Stimulated activated naive CD8-positive, alpha-beta T cell treated with anti-CD3 and anti-CD28 coated beads, Interleukin-15, Interleukin-2, amounts not matched to agents 100 ng/mL and 50 ng/mL, for 24 hours (primary cell): ENCODE results near the gene ANKDD1B.

Source experiments
- H3K27ac Mint-ChIP-seq: one replicate; pipeline ENCODE4 v1.8.0; 2021; ENCODE audit warnings: mild to moderate bottlenecking, mixed read lengths
- H3K27me3 Mint-ChIP-seq: one replicate; pipeline ENCODE4 v1.8.0; 2021; ENCODE audit warnings: mixed read lengths
- H3K36me3 Mint-ChIP-seq: one replicate; pipeline ENCODE4 v1.8.0; 2021; ENCODE audit warnings: low read depth, mixed read lengths
- H3K4me1 Mint-ChIP-seq: one replicate; pipeline ENCODE4 v1.8.0; 2021; ENCODE audit warnings: low read depth, mixed read lengths
- H3K4me3 Mint-ChIP-seq: one replicate; pipeline ENCODE4 v1.8.0; 2021; ENCODE audit warnings: mild to moderate bottlenecking, mixed read lengths
- H3K9me3 Mint-ChIP-seq: one replicate; pipeline ENCODE4 v1.8.0; 2021; ENCODE audit warnings: mixed read lengths

Gene ANKDD1B

GRCh38 chr5:75663579-75664284 lies 52.5 kb downstream of the ANKDD1B start:
- Mint-ChIP-seq H3K9me3 (no peaks in the 10 kb centered on the region), H3K4me1 (peaks cover 12% of the 10 kb centered on the region), H3K4me3 (no peak overlapping the region), H3K36me3 (no peaks in the 10 kb centered on the region), H3K27me3 (peaks cover 4% of the 10 kb centered on the region), H3K27ac (no peak overlapping the region)

- Mint-ChIP-seq H3K9me3 (no peaks in the 10 kb centered on the region), H3K4me3 (no peak overlapping the region), H3K36me3 (no peaks in the 10 kb centered on the region), H3K27me3 (peaks cover 4% of the 10 kb centered on the region), H3K4me1 (peaks cover 25% of the 10 kb centered on the region), H3K27ac (no peak overlapping the region)
Measured at GRCh38 chr5:75664979-75665378, 53.7 kb downstream of the ANKDD1B start.

- Mint-ChIP-seq H3K4me1 (peaks cover 37% of the 10 kb centered on the region), H3K27me3 (peaks cover 4% of the 10 kb centered on the region), H3K36me3 (peaks cover 10% of the 10 kb centered on the region), H3K4me3 (no peak overlapping the region), H3K27ac (no peak overlapping the region), H3K9me3 (no peaks in the 10 kb centered on the region)
Measured at GRCh38 chr5:75666801-75667200, 55.5 kb downstream of the ANKDD1B start.

- H3K27ac Mint-ChIP-seq, result no peak overlapping the region
- H3K4me3 Mint-ChIP-seq, result no peak overlapping the region
- peaks cover 15% of the 10 kb centered on the region for H3K36me3 Mint-ChIP-seq
- peaks cover 4% of the 10 kb centered on the region for H3K27me3 Mint-ChIP-seq
- peaks cover 37% of the 10 kb centered on the region for H3K4me1 Mint-ChIP-seq
- no peaks in the 10 kb centered on the region for H3K9me3 Mint-ChIP-seq
Measured at GRCh38 chr5:75667586-75667985, 56.3 kb downstream of the ANKDD1B start.

GRCh38 chr5:75668445-75668844 lies 57.2 kb downstream of the ANKDD1B start:
- H3K4me1 Mint-ChIP-seq, result peaks cover 40% of the 10 kb centered on the region
- H3K27ac Mint-ChIP-seq, result peak overlapping the region; percentile 97
- no peaks in the 10 kb centered on the region for H3K9me3 Mint-ChIP-seq
- H3K36me3 Mint-ChIP-seq, result peaks cover 22% of the 10 kb centered on the region
- H3K27me3 Mint-ChIP-seq, result peaks cover 4% of the 10 kb centered on the region
- H3K4me3 Mint-ChIP-seq, result peak overlapping the region; percentile 83

- Mint-ChIP-seq H3K9me3 (no peaks in the 10 kb centered on the region), H3K4me3 (peak overlapping the region; percentile 83), H3K4me1 (peaks cover 40% of the 10 kb centered on the region), H3K36me3 (peaks cover 24% of the 10 kb centered on the region), H3K27me3 (peaks cover 4% of the 10 kb centered on the region), H3K27ac (peak overlapping the region; percentile 97)
Measured at GRCh38 chr5:75668977-75669689, 57.9 kb downstream of the ANKDD1B start.

- H3K27me3 Mint-ChIP-seq, result peaks cover 4% of the 10 kb centered on the region
- H3K9me3 Mint-ChIP-seq, result no peaks in the 10 kb centered on the region
- peak overlapping the region; percentile 97 for H3K27ac Mint-ChIP-seq
- H3K4me3 Mint-ChIP-seq, result no peak overlapping the region
- H3K4me1 Mint-ChIP-seq, result peaks cover 40% of the 10 kb centered on the region
- H3K36me3 Mint-ChIP-seq, result peaks cover 24% of the 10 kb centered on the region
Measured at GRCh38 chr5:75670577-75670976, 59.3 kb downstream of the ANKDD1B start.

- Mint-ChIP-seq H3K27me3 (peaks cover 4% of the 10 kb centered on the region), H3K27ac (peak overlapping the region; percentile 34), H3K36me3 (peaks cover 28% of the 10 kb centered on the region), H3K4me1 (peaks cover 40% of the 10 kb centered on the region), H3K4me3 (no peak overlapping the region), H3K9me3 (no peaks in the 10 kb centered on the region)
Measured at GRCh38 chr5:75671506-75671905, 60.3 kb downstream of the ANKDD1B start.

- Mint-ChIP-seq H3K36me3 (peaks cover 32% of the 10 kb centered on the region), H3K27me3 (no peaks in the 10 kb centered on the region), H3K4me3 (no peak overlapping the region), H3K27ac (no peak overlapping the region), H3K9me3 (no peaks in the 10 kb centered on the region), H3K4me1 (peaks cover 45% of the 10 kb centered on the region)
Measured at GRCh38 chr5:75672616-75673015, 61.4 kb downstream of the ANKDD1B start.

- H3K4me3 Mint-ChIP-seq, result no peak overlapping the region
- peaks cover 33% of the 10 kb centered on the region for H3K36me3 Mint-ChIP-seq
- no peaks in the 10 kb centered on the region for H3K27me3 Mint-ChIP-seq
- H3K9me3 Mint-ChIP-seq, result no peaks in the 10 kb centered on the region
- no peak overlapping the region for H3K27ac Mint-ChIP-seq
- peaks cover 25% of the 10 kb centered on the region for H3K4me1 Mint-ChIP-seq
Measured at GRCh38 chr5:75675783-75676182, 64.5 kb downstream of the ANKDD1B start.

- Mint-ChIP-seq H3K36me3 (peaks cover 21% of the 10 kb centered on the region), H3K4me1 (peaks cover 18% of the 10 kb centered on the region), H3K4me3 (no peak overlapping the region)
Measured at GRCh38 chr5:75677607-75678006, 66.4 kb downstream of the ANKDD1B start.

GRCh38 chr5:75678155-75678554 lies 66.9 kb downstream of the ANKDD1B start:
- Mint-ChIP-seq H3K4me3 (no peak overlapping the region), H3K4me1 (peaks cover 17% of the 10 kb centered on the region), H3K27me3 (no peaks in the 10 kb centered on the region), H3K36me3 (peaks cover 21% of the 10 kb centered on the region), H3K9me3 (no peaks in the 10 kb centered on the region), H3K27ac (peak overlapping the region; percentile 75)

More at GRCh38 chr5:75677607-75678006, 66.4 kb downstream of the ANKDD1B start:
- H3K27me3 Mint-ChIP-seq, result no peaks in the 10 kb centered on the region
- H3K27ac Mint-ChIP-seq, result peak overlapping the region; percentile 13
- no peaks in the 10 kb centered on the region for H3K9me3 Mint-ChIP-seq

GRCh38 chr5:75681125-75681830 lies 70.0 kb downstream of the ANKDD1B start:
- Mint-ChIP-seq H3K4me1 (peaks cover 15% of the 10 kb centered on the region), H3K27ac (no peak overlapping the region), H3K4me3 (no peak overlapping the region), H3K27me3 (no peaks in the 10 kb centered on the region), H3K36me3 (peaks cover 27% of the 10 kb centered on the region), H3K9me3 (no peaks in the 10 kb centered on the region)

GRCh38 chr5:75685141-75685540 lies 73.9 kb downstream of the ANKDD1B start:
- H3K27ac Mint-ChIP-seq, result no peak overlapping the region

GRCh38 chr5:75686480-75686879 lies 75.2 kb downstream of the ANKDD1B start:
- no peaks in the 10 kb centered on the region for H3K9me3 Mint-ChIP-seq
- H3K4me3 Mint-ChIP-seq, result no peak overlapping the region
- H3K36me3 Mint-ChIP-seq, result peaks cover 49% of the 10 kb centered on the region
- H3K27ac Mint-ChIP-seq, result no peak overlapping the region
- H3K4me1 Mint-ChIP-seq, result peaks cover 4% of the 10 kb centered on the region
- no peaks in the 10 kb centered on the region for H3K27me3 Mint-ChIP-seq

More at GRCh38 chr5:75685141-75685540, 73.9 kb downstream of the ANKDD1B start:
- Mint-ChIP-seq H3K27me3 (no peaks in the 10 kb centered on the region), H3K36me3 (peaks cover 42% of the 10 kb centered on the region), H3K4me1 (no peaks in the 10 kb centered on the region), H3K9me3 (no peaks in the 10 kb centered on the region), H3K4me3 (no peak overlapping the region)
